ENCODE measurements around the gene PTPRM.

PTPRM gene

DNA sequence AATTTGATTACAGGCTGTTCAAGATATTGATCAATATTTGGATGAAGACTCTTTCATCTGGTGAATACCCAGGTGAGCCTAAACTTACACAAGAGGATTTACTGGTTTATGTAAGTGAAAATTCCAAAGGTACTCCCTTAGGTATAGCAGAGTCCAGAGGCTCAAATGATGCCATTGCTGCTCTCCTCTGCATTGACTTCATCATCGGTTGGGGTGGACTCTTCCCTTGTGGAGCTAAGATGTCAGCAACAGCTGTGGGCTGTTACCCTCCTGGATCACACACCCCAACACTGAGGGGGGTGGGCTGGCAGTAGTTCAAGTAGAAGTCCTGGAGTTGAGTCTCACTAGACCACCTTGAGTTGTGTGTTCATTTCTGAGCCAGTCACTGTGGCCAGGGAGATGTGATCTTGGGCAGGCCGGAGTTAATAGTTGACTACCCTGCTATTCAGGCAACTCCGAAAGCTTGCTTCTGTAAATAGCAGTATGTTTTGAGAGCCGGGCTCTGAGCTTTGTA, 236.9 kb downstream of the PTPRM start:
- no peak for DNase-seq (ENCODE audit: low read depth in 1 of 2, low spot score in 1 of 2)

DNA sequence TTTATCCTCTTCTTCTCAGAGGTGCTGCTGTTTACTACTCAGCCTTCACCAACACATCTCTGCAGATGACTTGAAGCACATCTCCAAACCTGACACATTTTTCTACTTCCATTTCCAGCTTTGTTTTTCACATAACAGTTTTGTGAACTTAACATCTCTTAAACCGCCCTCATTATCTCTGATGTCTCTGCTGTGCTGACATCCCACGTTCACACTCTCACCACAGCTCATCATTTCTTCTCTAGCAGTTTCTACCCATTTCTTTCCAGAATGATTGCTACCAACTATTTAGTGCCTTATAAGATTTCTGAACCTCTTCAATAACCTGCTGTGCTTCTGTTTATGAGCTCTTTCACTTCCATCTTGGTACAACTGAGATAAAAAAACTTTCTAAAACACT, 238.0 kb downstream of the PTPRM start:
- no peak for DNase-seq (ENCODE audit: low read depth in 1 of 2, low spot score in 1 of 2)

DNA sequence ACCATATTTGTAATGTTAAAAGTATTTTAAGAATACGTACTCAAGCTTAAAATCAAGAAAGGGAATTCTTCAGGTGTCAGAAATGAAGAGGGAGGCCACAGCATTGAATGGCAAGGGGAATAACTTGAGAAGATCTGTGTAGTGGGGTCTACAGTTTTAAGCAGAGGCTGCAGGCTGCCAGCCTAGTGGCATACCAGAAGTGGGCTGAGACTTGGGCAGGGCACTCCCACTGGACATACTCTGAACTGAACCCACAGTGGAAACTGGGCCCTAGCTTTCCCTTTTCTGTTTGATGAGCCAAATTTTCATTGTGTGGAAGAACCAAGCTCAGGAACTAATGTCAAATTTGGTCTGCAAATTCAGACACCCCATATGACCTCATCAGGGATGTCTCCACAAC, 238.8 kb downstream of the PTPRM start:
- no peak for DNase-seq (ENCODE audit: low read depth in 1 of 2, low spot score in 1 of 2)

DNA sequence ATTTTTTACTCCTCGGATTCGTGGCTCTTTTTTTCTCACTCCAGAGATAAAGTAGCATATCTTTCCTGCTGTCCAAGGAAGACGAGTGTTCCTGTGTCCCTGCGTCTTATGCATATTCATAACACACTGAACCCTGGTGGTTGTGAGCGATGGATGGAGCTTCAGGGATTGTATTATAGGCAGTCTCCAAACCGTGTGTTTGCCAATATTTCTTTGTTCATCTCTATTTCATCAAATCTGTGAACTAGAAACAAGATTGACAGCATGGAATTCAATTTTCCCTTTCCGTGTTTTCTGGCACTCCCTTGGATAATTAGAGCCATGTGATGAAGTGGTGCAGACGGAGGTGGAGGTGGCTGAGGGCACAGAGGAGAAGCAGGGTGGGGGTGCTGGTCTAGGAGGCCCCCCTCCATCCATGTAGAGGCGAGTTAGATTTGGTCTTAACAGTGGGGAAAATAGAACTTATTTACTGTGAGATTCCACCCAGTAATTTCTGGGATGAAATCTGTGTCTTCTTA, 240.9 kb downstream of the PTPRM start:
- DNase-seq (ENCODE audit: low read depth in 1 of 2, low spot score in 1 of 2): no peak

DNA sequence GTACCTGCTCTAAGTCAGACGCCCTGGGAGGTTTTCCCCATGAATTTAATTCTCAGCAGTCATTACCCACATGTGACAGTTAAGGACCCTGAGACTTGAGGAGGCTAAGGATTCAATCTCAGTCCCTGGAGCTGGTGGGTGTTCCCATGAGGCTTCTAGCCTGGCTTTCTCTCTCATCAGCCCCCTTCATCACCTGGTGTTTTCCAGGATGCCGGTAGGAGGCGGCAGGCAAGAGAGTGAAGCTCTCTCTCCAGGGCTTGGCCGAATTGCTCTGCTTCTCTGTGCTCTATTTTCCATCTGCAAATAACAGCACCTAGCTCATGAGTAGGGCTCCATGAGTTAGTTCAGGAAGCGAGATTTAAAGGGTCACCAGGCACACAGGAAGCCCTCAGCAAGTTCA, 241.9 kb downstream of the PTPRM start:
- DNase-seq (ENCODE audit: low read depth in 1 of 2, low spot score in 1 of 2): no peak

DNA sequence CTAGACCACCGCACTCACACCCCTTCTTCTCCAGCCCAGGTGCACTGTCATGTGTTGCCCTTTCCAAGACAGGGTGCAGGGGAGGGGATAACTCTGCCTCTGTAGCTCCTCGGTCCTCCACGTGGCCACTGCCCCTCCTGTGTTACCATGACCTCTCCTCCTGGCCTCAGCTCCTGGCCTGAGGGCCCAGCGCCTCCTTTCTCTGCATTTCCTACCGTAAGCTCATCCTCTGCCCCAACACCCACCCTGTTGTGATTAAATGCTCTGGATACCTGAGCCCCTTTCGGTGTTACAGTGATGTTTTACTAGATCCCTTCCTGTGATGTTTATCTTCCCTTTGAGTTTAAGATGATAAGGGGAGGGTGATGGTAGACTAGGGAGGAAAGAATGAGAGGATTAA, 242.3 kb downstream of the PTPRM start:
- no peak for DNase-seq (ENCODE audit: low read depth in 1 of 2, low spot score in 1 of 2)

DNA sequence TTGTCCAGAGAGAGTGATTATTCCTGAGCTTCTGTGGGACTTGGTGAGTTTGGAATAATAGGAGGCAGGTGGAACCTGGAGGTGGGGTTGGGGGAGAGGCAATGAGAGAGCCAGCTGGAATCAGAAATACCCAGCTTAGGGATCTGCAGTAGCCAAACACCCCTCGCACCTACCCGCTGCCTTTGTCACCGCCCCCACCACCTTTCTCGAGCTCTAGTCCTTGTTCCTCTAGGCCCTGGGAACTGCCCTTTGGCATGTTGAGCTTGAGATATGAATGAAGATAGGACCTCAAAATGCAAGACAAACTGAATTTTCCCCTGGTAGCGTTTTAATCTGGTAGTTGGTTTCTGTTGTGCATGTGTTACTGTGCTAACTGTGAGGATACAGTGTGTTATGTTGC, 242.9 kb downstream of the PTPRM start:
- no peak for DNase-seq (ENCODE audit: low read depth in 1 of 2, low spot score in 1 of 2)

DNA sequence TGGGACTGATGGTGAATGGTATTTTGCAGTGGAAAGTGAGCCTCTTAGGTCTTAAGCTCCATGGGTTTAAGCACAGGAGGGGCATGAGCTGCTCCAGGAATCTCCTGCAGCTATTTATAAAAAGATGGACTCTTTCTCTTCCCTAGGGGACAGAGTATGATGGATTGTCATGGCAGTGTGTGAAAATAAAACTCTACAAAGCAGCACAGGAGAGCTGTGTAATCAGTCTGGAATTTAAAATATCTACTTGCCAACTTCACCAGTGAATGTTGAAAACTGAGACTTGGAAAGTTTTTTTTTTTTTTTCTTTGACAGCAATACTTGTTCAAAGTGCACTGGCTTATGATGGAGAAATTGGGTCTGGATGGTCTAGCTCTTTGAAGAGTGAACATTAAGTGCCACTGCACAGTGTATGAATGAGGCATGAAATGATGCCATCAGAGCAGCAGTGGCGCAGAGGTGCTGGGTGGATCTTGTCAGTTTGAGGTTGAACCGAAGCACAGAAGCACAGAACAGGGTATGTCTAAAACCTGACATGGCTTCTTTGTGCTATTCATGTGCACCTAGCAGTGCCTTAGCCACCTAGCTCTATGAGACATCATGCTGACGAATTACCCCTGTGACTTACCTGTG, 245.4 kb downstream of the PTPRM start:
- DNase-seq (ENCODE audit: low read depth in 1 of 2, low spot score in 1 of 2): no peak

DNA sequence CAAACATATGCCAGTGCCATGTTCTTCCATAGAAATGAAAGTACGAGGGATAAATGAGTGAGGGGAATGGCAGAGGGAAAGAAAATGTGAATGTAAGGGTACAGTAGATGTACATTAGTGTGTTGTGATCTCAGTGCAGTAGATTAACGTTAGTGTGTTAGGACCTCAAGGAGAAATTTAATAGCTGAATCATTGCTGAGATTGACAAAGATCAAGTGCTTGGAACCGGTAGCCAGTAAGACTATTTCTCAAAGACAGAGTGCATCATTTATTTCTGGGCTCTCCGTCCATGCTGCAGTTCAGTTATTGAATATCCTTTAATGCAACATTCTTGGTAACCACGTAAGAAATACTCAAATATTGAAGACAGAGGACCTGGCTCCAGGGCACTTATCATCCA, 246.0 kb downstream of the PTPRM start:
- no peak for DNase-seq (ENCODE audit: low read depth in 1 of 2, low spot score in 1 of 2)

DNA sequence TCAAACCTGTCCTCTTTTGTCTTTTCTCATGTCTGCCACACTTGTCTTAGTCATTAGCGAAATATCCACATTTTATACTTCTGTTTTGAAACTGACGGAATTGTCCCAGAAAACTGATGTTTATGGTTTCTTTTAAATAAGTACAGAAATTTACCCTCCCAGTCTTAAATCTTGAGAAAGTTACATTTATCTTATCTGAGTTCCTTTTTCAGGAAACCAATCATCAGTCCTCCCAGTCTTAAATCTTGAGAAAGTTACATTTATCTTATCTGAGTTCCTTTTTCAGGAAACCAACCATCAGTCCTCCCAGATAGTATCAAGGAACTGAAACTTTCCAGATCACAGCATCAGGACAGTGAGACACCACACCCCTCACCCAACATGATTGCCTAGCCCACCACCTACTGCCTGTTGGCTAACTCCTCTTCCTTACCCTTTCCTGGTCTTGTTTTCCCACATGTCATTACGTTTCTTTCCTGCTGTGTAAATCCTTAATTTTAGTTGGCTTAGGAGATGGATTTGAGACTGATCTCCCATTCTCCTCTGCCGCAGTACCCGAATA, 247.7 kb downstream of the PTPRM start:
- DNase-seq (ENCODE audit: low read depth in 1 of 2, low spot score in 1 of 2): no peak

DNA sequence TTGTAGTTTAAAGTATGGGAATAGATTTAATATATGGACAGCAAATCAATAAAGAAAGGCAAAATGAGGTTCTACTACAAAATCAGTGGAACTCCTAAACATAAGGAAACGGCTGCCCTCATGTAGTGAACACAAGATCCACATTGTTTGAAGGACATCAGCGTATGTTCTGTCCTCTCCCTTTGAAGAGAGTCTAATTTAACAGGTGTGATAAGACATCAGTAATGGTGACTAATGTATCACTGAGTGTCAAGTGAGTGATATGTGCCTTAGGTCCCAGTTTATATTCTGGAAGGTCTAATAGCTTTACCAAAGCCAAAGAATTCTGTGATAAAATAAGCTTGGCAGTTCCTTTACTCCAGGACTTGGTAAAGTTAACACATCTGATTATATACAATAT, 248.7 kb downstream of the PTPRM start:
- no peak for DNase-seq (ENCODE audit: low read depth in 1 of 2, low spot score in 1 of 2)

DNA sequence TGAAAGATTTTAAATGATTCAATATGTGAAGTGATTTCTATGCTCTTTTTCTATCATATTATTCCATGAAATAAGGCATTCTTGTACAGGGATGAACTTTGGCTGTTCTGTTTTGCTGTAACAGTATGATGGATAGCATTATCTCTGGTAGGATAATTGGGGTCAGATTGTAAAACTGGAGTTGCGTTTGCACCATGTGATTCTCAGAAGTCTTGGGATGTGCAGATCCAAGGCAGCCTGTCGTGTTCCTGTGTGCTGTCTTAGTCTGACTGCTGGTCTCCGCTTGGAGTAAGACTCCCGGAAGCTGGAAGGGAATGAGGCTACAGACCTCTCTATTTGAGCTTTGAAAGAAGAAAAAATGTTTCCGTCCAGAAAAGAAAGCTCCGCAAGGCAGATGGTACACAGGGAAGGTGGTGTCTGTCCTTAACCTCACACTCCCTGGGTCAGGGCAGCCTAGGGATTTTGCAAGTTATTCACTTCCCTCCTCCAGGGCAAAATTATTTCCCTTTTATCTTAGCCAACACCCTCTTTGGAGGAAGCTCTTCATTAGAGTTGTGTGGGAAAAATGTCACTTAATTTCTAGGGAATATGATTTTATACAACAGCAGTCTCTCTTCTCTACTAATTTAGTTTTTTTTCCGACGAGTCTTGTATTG, 250.6 kb downstream of the PTPRM start:
- no peak for DNase-seq (ENCODE audit: low read depth in 1 of 2, low spot score in 1 of 2)

DNA sequence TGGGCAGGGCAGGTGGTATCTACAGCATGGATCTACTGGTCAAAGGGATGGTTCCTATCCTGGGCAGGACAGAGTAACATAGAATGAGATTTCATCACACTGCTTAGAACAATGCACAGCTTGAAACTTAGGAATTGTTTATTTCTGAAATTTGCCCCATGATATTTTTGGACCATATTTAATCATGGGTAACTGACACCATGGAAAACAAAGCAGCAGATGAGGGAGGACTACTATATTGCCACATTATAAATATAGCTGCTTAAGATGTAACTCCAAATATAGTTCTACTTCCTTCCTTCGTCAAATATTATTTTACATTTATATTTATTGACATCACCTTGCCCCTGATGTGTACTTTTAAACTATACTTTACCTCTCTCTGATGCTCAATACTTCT, 254.7 kb downstream of the PTPRM start:
- DNase-seq (ENCODE audit: low read depth in 1 of 2, low spot score in 1 of 2): no peak

DNA sequence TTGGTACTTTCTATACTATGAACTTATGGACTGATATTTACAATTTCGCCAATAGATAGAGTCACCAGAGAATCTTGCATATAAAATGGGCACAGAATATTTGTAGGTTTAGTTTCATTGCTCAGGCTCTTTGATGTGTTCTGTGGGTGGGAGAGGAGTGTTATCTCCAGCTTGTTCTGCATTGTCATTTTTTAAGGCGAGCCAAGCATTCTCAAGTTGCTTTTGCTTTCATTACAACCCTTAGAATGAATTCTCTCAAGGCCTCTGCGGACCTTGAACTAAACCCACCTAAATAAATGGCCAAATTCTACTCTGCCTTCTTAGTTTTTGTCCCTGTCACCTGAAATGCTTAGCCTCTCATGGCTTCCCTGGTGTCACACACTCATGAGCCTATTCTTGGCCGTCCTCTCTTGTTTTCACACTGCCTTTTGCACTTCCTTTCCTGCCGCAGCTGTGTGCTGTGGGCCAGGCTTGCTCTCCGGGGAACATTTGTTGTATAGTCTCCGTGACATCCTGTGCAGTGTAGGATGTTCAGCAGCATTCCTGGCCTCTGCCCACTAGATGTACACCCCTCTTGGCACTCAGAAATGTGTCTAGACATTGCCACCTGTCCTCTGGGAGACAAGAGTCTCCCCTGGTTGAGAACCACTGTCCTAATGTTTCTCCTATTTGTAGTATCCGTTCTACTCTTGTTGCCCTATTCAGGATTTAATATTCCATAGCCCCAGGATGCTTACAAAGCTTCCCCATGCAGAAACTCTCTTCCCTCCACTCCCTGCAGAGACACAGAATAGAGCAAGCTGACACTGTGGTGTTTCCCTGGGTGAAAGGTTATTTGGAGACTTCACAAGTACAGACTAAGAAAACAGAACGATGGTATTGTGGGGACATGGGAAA, 255.6 kb downstream of the PTPRM start:
- no peak for DNase-seq (ENCODE audit: low read depth in 1 of 2, low spot score in 1 of 2)

DNA sequence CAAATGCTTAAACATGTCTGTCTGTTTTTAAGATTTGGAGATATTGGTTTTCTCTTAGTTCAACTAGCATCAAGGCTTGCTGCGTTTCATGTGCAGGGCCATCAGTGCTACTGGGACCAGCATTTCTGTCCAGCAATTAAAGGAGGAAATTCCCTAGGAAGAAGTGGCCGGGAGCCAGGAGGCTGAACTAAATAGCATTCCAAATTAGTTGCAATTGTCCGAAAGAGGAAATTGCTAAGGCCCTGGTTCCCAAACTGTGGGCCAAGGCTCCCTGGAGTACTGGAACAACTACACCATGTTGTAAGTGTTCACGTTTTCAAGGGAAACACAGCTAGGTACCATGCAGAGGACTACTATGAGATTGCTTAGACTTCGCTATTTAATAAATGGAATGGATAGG, 257.9 kb downstream of the PTPRM start:
- DNase-seq (ENCODE audit: low read depth in 1 of 2, low spot score in 1 of 2): no peak

DNA sequence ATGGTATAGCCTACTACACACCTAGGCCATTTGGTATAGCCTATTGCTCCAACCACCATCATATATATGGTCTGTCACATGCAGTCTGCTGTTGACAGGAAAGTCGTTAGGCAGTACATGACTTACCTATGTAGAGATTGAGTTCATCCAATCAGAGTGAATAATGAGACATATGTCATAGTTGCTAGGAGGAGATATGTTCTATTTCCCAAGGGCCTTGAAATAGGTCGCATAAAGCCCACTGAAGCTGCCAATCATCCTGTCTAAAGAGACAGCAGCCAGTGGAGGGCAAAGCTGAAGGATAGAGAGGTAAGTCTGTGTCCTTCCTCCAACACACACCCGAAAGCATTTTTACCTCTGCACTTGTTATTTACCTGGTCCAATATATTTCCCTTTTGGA, 263.4 kb downstream of the PTPRM start:
- DNase-seq (ENCODE audit: low read depth in 1 of 2, low spot score in 1 of 2): no peak

DNA sequence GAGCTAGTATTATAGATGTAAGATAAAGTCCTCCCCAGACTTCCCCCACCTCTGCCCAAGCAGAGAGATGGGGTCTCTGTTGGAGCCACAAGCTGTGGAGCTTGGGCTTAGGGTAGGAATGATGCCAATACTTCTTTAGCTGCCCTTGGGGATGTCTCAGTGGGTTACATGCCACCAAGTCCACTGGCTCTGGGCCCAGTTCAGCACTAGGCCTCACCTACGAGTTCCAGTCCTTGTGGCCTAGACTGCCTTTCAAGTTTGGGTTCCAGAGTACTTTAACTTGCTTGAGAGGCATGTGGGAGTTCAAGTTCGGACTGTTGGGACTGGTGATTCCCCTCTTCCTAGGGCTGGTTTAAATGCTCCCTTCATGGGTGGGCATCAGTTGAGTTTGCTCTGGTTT, 272.4 kb downstream of the PTPRM start:
- no peak for DNase-seq (ENCODE audit: low read depth in 1 of 2, low spot score in 1 of 2)

DNA sequence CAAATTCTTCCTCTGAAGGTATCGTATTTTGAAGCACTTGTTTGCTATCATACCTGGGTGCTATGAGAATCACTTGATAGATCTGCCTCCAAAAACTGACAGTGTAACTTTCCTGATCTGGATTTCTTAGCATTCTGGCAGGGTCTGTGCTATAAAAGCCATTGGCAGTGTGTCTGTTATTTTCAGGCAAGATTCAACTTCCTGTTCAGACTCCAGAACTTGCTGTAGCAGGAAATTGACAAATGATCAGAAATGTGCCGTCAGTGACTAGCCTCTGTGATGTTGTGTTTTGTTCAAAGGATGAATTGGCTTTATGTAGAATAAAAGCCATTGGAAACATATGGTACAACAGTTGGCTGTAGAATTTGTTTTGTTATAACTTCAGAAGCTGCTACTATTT, 273.3 kb downstream of the PTPRM start:
- DNase-seq (ENCODE audit: low read depth in 1 of 2, low spot score in 1 of 2): no peak

DNA sequence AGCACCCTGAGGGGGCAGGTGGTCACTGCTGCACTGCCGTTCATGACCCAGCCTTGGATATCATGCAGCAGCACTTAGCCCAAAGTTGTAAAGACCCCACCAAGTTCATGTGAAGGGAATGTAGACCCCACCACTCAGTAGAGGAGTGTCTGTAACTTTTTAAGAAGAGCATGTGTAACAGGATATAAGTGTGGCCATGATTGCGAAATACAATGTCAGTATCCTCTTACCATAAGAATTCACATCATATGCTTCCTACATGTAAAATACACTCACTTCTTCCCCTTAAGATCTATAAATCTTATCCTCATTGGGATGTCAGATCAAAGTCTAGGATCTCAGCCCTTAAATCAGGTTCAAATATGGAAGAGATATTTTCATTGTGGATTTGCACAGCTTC, 276.9 kb downstream of the PTPRM start:
- no peak for DNase-seq (ENCODE audit: low read depth in 1 of 2, low spot score in 1 of 2)

DNA sequence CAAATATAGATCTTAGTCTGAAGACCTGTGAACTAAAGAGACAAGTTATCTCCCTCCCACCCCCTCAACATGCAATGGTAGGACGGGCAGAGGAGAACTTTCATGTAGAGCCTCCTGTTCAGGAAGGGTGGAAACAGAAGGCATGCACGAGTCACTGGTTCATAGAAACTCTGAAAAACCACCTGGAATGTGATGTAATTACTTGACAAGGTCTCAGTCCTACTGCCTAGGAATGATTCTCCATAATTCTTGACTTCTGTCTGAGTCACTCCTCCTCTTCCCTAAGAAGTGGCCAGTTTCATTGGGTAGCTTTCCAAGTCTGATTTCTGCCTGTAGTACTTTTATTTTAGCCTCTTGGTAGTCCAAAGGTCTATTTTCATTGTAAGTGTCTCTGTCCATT, 277.3 kb downstream of the PTPRM start:
- no peak for DNase-seq (ENCODE audit: low read depth in 1 of 2, low spot score in 1 of 2)

DNA sequence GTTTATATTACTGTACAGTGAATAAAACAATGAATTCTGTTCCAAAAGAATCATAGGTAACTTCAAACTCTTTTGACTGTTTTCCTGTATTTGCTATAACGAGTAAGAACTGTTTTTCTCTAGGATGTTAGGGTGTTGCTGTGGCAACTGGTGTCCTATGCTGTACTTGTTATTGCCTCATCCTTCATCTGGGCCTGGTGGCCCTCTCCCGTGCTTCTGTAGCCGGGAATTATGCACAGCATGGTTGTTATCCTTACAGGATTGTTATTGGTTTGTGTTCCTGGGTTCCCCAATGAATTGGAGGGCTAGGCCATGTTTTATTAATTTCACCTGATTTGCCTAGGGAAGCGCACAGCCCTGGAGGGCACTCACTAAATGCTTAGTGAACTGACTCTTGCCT, 279.2 kb downstream of the PTPRM start:
- no peak for DNase-seq (ENCODE audit: low read depth in 1 of 2, low spot score in 1 of 2)

Data from activated CD4-positive, alpha-beta T cell treated with anti-CD3 and anti-CD28 coated beads, Interleukin-2, amount 50 U/mL, for 24 hours (primary cell).